GM19372 (cell line): ENCODE measurements around the gene AMOTL1.

Experiments used
- ATAC-seq: cut with Tn5 transposase; IDR thresholded peaks from one replicate; pipeline ENCODE4 v1.9.1; 2021; ENCODE audit warnings: mild to moderate bottlenecking, low read depth, moderate library complexity; ENCODE audit not compliant: unreplicated experiment

AMOTL1 gene

GRCh38 chr11:94766713-94767206, 1.4 kb upstream of the AMOTL1 start:
- no peak for ATAC-seq

GRCh38 chr11:94767291-94767690, 865 bp upstream of the AMOTL1 start:
- ATAC-seq, result no peak

GRCh38 chr11:94768602-94769541, 716 bp downstream of the AMOTL1 start:
- peak; percentile 36 for ATAC-seq

DNA sequence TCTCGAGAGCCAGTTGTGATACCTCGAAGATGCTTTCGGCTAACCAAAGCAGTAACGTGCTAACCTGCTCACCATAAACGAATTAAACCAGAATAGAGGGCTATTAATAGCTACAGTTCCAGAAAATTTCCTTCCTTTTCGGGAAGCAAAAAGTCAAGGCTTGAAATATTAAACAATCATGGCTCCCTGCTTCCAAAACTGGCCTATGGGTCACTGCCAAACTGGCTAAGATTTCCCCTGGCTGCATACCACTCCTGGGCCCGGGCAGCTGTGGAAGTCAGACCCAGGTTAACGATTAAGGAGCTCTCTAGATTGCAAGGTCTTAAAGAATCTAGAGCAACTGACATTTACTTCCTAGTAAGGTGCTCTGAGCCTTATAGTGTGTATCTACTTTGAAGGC, 1.7 kb downstream of the AMOTL1 start:
- no peak for ATAC-seq

GRCh38 chr11:94770563-94771120, 2.5 kb downstream of the AMOTL1 start:
- no peak for ATAC-seq

DNA sequence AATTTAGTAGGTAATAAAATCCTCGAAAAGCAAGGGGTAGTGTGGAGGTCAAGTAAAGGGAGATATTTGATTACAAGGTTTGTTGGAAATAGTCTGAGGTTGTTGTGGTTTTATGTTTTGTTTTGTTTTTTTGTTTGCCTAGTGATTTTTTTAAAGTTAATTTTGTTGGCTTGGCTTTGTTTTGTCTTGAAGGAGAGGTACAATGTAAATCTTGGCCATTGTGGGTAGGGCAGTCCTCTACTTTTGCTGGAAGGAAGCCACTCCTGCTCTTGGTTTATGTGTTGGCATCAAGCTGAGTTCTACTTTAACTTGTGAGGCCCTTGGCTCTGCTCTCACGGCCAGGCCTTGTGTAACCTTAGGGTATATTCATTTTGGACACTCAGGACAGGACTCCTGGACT, 3.2 kb downstream of the AMOTL1 start:
- no peak for ATAC-seq

- no peak for ATAC-seq
Measured at GRCh38 chr11:94771951-94772350, 3.8 kb downstream of the AMOTL1 start.

- ATAC-seq, result no peak
Measured at GRCh38 chr11:94773842-94774241, 5.7 kb downstream of the AMOTL1 start.

- no peak for ATAC-seq
Measured at GRCh38 chr11:94774345-94774744, 6.2 kb downstream of the AMOTL1 start.

GRCh38 chr11:94775567-94776327, 7.6 kb downstream of the AMOTL1 start:
- ATAC-seq, result no peak

DNA sequence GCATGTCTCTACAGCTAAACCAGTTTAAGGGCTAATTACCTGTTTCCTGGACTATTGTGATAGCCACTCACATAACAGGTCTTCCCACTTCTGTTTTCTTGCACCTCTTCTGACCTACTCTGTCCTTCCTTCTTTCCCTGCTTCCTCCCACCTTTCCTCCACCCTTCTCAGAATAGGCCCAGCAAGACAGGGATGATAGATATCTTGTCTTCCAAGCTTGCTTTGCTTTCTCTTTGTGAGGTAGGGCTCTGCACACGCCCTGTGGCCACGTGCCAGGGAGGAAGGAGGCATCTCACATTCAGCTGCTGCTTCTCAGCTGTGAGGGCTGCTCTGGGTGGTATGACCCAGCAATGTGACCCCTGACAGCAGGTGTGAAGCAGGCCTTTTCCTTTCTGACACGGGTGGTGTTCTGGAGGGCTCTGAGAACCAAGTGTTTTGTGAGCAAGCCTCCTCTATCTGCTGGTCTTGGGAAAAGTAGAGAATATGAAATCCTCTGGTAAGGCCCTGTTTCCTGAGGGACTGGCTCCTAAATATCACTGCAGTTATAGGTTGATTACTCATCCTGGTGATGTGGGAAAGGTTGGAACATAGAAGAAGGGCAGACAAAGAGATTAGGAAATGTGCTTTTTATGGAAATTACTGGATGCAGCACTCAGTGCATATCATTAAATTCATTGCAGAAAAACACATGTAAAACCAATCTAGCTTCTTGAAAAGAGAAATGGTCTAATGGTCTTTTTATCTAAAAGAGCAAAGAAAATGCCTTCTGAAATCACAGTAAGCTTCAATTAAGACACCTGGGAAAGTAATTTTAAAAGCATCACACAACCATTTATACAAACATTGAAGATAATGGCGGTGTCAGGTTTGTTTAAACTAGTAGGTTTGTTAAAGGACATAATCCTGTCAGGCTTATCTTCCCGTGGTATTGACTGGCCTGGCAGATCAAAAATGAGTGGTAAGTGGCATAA, 8.5 kb downstream of the AMOTL1 start:
- no peak for ATAC-seq

GRCh38 chr11:94780432-94780831, 12.3 kb downstream of the AMOTL1 start:
- ATAC-seq, result no peak

- ATAC-seq, result no peak
Measured at GRCh38 chr11:94781837-94782236, 13.7 kb downstream of the AMOTL1 start.

GRCh38 chr11:94782446-94782845, 14.3 kb downstream of the AMOTL1 start:
- no peak for ATAC-seq

DNA sequence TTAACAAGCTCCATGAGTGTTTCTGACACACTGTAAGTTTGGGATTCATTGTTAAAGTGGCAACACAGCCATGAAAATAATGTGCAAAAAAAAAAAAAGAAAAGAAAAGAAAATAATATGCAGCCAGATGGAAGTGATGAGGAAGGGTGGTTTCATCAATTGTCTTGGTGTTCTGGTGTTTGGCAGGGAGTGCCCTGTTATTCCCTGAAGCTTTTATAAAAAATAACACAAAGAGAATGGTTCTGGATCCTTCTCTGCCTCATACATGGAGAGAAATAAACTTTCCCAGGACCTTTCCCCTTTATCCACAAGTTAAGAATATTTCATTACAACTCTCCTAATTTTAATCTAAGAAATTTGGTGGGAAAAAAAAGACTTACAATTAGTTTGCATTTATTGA, 16.7 kb downstream of the AMOTL1 start:
- ATAC-seq, result no peak

- no peak for ATAC-seq
Measured at GRCh38 chr11:94785509-94785908, 17.4 kb downstream of the AMOTL1 start.

DNA sequence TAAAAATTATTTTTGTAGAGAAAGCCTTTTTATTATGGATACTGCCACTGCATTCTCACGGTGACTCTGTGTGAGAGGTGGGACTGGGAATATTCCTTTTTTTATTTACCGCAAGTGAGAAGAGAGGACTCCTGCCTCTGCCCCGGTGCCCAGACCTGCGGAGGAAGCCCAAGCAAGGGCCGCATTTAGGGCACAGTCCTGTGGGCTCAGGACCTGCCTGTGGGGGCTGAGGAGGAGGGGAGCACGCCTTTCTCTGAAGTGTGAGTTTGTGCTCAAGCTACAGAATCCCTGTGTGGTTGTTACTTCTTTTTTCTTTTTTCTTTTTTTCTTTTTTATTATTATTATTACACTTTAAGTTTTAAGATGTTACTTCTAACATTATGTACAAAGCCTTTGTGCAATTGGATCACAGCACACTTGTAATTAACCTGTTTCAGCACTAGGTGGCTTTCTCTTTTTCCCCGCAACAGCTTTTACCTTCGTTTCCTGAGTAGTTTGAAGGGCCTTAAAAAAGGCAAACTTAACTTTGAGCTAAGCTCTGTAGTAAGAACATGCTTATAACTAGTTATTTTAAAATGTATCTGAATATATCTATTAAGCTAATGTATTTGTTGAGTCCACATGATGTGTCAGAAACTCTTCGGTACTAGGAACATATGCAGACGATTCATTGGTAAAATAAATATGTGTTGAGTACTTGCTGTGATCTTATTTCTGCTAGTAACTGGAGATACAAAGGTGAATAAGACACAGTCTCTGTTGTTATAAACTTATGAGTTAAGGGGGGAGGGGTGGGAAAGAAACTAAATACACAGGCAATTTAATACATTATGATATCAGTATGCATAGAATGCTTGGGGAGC, 18.3 kb downstream of the AMOTL1 start:
- ATAC-seq, result peak; percentile 69

DNA sequence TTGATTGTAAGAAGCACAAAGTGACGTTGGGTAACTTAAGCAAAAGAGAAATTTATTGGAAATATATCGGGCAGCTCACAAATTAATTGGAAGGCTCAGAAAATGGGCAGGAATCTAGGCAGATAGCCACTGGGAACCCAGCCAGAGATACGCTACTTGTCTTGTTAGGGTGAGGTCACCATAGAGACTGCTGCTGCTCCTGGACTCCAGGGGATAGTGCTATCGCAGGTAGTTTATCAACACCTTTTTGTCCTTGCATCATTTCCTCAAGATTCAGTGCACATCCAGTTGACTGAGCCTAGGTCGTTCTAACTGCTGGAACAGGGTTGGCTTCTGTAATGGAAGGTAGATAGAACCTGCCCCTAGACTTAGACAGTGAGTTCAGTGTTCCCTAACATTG, 19.6 kb downstream of the AMOTL1 start:
- no peak for ATAC-seq

- no peak for ATAC-seq
Measured at GRCh38 chr11:94788396-94788795, 20.2 kb downstream of the AMOTL1 start.
